ENCODE results near the gene HECTD3. TPM values are rescaled to one million over a fixed set of nuclear protein-coding genes. Genes with fewer than 3 reads are reported as not detected.
"Not testable (repeated sequence)": the region's sequence is repeated elsewhere in the genome, so short reads cannot be mapped to it uniquely, and the experiment has no call there.

Gene HECTD3
- total and polyA plus RNA-seq, 2 experiments from 2014 or later = 22.5 to 28.1 TPM

DNA sequence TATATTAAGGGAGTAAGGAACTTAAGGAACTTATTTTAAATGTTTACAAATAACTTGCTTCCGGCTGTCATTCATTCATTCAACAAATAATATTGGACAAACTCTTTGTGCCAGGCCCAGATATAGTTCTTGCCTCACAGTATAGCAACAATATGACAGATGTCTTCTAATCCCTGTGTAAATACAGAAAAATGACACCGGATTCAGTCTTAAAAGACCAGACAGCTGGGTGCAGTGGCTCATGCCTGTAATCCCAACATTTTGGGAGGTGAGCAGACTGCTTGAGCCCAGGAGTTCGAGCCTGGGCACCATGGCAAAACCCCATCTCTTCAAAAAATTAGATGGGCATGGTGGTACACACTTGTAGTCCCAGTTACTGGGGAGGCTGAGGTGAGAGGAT lies 48.4 kb downstream of the HECTD3 start:
- DNase-seq (ENCODE audit: low read depth in 1 of 2, low spot score in 1 of 2) = no peak
- Histone ChIP-seq H3K4me3 (no peak overlapping the region), H3K27ac (no peak overlapping the region), H3K27me3 (no peaks in the 10 kb centered on the region), H3K36me3 (no peaks in the 10 kb centered on the region), H3K9me3 (ENCODE audit: low read depth) (no peaks in the 10 kb centered on the region), H3K4me1 (ENCODE audit: low read depth) (no peaks in the 10 kb centered on the region)
- TF ChIP-seq, protein P1, sequence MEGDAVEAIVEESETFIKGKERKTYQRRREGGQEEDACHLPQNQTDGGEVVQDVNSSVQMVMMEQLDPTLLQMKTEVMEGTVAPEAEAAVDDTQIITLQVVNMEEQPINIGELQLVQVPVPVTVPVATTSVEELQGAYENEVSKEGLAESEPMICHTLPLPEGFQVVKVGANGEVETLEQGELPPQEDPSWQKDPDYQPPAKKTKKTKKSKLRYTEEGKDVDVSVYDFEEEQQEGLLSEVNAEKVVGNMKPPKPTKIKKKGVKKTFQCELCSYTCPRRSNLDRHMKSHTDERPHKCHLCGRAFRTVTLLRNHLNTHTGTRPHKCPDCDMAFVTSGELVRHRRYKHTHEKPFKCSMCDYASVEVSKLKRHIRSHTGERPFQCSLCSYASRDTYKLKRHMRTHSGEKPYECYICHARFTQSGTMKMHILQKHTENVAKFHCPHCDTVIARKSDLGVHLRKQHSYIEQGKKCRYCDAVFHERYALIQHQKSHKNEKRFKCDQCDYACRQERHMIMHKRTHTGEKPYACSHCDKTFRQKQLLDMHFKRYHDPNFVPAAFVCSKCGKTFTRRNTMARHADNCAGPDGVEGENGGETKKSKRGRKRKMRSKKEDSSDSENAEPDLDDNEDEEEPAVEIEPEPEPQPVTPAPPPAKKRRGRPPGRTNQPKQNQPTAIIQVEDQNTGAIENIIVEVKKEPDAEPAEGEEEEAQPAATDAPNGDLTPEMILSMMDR (IDR thresholded peaks at IDR 0.05; ENCODE audit: low read depth, low read length) = no peak

DNA sequence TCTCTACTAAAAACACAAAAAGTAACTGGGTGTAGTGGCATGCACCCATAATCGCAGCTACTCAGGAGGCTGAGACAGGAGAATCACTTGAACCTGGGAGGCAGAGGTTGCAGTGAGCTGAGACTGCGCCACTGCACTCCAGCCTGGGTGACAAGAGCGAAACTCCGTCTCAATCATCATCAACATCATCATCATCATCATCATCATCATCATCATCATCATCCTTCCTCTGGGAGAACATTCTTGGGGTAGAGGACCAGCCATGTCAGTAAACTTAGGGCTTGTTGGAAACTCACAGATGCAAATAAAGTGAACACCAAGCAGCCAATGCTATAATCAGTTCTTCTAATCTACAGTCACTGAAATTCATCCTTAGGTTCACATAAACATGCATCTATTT lies 49.1 kb downstream of the HECTD3 start:
- H3K27me3 ChIP-seq; H3K27ac ChIP-seq; H3K36me3 ChIP-seq; H3K9me3 ChIP-seq (ENCODE audit: low read depth); H3K4me3 ChIP-seq; DNase-seq (ENCODE audit: low read depth in 1 of 2, low spot score in 1 of 2); H3K4me1 ChIP-seq (ENCODE audit: low read depth): not testable (repeated sequence)

DNA sequence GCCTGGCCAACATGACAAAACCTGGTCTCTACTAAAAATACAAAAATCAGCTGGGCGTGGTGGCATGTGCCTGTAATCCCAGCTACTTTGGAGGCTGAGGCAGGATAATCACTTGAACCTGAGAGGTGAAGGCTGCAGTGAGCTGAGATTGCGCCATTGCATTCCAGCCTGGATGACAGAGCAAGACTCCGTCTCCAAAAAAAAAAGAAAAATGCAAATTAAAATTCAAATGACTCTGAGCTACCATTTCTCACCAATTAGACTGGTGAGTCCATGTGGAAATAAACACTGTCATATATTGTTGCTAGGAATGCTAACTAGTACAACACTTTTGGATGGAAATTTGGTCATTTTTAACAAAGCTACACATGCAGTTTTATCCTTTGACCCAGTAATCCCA lies 53.6 kb downstream of the HECTD3 start:
- not testable (repeated sequence) for H3K27ac ChIP-seq; H3K9me3 ChIP-seq (ENCODE audit: low read depth); H3K27me3 ChIP-seq; H3K4me3 ChIP-seq; H3K36me3 ChIP-seq; H3K4me1 ChIP-seq (ENCODE audit: low read depth); DNase-seq (ENCODE audit: low read depth in 1 of 2, low spot score in 1 of 2)

DNA sequence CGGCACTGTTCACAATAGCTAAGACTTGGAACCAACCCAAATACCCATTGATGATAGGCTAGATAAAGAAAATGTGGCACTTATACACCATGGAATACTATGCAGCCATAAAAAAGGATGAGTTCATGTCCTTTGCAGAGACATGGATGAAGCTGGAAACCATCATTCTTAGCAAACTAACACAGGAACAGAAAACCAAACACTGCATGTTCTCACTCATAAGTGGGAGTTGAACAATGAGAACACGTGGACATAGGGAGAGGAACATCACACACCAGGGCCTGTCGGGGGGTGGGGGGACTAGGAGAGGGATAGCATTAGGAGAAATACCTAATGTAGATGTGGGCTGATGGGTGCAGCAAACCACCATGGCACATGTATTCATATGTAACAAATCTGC lies 55.0 kb downstream of the HECTD3 start:
- H3K27me3 ChIP-seq; DNase-seq (ENCODE audit: low read depth in 1 of 2, low spot score in 1 of 2); H3K9me3 ChIP-seq (ENCODE audit: low read depth); H3K27ac ChIP-seq; H3K4me1 ChIP-seq (ENCODE audit: low read depth); H3K4me3 ChIP-seq; H3K36me3 ChIP-seq: not testable (repeated sequence)

Other genes with a start within 250 kb of the HECTD3 start
- gene RPS8, start 235.8 kb downstream of the HECTD3 start, total RNA-seq = 2,166 and 2,475 TPM in 2 replicates
- 534 and 651 TPM in 2 replicates for gene RPS8, start 235.8 kb downstream of the HECTD3 start, polyA plus RNA-seq
- gene BEST4, start 223.2 kb downstream of the HECTD3 start, total RNA-seq = 0.32 and 0.98 TPM in 2 replicates
- gene BEST4, start 223.2 kb downstream of the HECTD3 start, polyA plus RNA-seq = 1.4 and 1.5 TPM in 2 replicates
- gene PLK3, start 210.9 kb downstream of the HECTD3 start, total RNA-seq = 6.2 and 9.5 TPM in 2 replicates
- gene PLK3, start 210.9 kb downstream of the HECTD3 start, polyA plus RNA-seq = 6.3 and 12.4 TPM in 2 replicates
- gene DYNLT4, start 204.0 kb downstream of the HECTD3 start, total RNA-seq = 0.32 TPM in 1 of 2 replicates, not detected in the other
- 0.43 and 0.95 TPM in 2 replicates for gene DYNLT4, start 204.0 kb downstream of the HECTD3 start, polyA plus RNA-seq
- 1.3 and 3.4 TPM in 2 replicates for gene BTBD19, start 202.8 kb downstream of the HECTD3 start, total RNA-seq
- gene BTBD19, start 202.8 kb downstream of the HECTD3 start, polyA plus RNA-seq = 0.98 and 2.1 TPM in 2 replicates
- 0.53 and 0.66 TPM in 2 replicates for gene PTCH2, start 168.1 kb downstream of the HECTD3 start, total RNA-seq
- gene PTCH2, start 168.1 kb downstream of the HECTD3 start, polyA plus RNA-seq = 0.65 and 0.97 TPM in 2 replicates
- 20.7 and 22.8 TPM in 2 replicates for gene EIF2B3, start 24.7 kb downstream of the HECTD3 start, total RNA-seq
- gene EIF2B3, start 24.7 kb downstream of the HECTD3 start, polyA plus RNA-seq = 39.7 and 62.6 TPM in 2 replicates
- 110 and 142 TPM in 2 replicates for gene UROD, start 930 bp upstream of the HECTD3 start, total RNA-seq
- 200 and 237 TPM in 2 replicates for gene UROD, start 930 bp upstream of the HECTD3 start, polyA plus RNA-seq
- gene ZSWIM5, start 195.3 kb upstream of the HECTD3 start, total RNA-seq = 6.6 and 10.3 TPM in 2 replicates
- gene ZSWIM5, start 195.3 kb upstream of the HECTD3 start, polyA plus RNA-seq = 7.6 and 8.6 TPM in 2 replicates

Measured in cardiac muscle cell (in vitro differentiated cells and primary cell).